ENCODE data around the gene CHI3L1. TPM values are rescaled to one million over a fixed set of nuclear protein-coding genes. Genes with fewer than 3 reads are reported as not detected.

CHI3L1 gene
- total and polyA plus RNA-seq, 11 donors = 0.15 to 27.1 (median 1.3) TPM; not detected in 1

DNA sequence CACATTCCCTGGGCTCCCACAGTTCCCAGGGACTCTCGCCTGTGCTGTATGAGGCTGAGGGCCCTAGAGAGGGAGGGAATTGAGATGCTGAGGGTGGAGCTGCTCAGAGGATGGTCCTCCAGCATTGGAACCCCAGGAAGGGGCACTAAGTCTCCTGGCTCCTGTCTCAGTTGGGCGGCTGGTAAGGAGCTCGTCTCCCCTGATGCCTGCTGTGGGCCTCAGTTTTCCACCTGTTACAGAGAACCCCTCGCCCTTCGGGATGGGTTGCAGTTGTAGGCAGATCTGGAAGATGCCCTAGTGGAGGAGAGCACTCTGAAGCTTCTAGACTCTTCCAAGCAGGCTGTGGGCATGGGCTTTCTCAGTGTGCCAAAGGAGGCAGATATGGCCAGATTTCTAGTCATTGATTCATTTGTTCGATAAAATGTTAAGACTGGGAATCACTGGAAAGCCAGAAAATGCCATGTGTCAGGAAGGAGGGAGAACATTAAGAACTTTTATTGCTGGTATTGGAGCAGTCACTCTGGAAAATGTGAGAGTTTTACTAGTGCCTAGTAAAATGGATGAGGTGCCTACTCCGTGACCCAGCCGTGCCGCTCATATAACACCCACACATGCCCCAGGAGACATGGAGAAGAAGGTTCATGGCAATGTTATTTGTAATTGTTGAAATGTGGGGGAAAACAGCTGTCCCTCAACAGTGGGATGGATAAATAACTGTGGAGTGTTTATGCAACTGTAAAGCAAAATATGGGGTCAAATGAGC is 10.1 kb downstream of the CHI3L1 start:
- WGBS, 4 donors = 86 to 97% (median 93%) methylated on average over 9 of the region's 9 CpGs
- no peak for ATAC-seq
- Histone ChIP-seq H3K9me3 (no peaks in the 10 kb centered on the region), H3K4me3 (no peak overlapping the region), H3K27ac (no peak overlapping the region), H3K27me3 (no peaks in the 10 kb centered on the region), H3K36me3 (no peaks in the 10 kb centered on the region), H3K4me1 (peaks cover 0 to 19% (median 0%) of the 10 kb centered on the region in 12 donors)
- TF ChIP-seq CTCF (IDR thresholded peaks at IDR 0.05) = no peak
- no peak for TF ChIP-seq POLR2A (IDR thresholded peaks at IDR 0.05)
- intact Hi-C loops (cut with DNase I) = no loop called here
- peak in 1 of 5 donors; percentile 38 for DNase-seq

DNA sequence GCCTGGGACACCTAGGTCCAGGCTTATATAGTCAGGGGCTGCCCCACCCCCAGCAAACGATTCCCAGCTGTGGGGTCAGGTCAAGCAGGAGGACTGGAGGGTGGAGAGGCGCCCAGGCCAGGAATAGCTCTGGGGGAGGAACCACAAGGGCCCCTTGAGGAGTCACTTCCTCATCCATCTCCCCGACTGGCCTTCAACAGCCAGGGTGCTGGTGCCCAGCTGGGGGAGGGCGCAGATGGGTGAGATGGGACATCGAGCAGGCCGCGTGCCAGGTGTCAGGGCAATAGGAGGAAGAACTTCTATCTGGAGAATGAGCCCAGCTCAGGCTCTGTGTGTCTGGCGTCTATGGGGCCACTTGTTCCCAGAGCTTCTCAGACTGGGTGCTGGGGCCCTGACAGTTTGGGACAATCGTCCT is 10.7 kb downstream of the CHI3L1 start:
- DNase-seq = peak in 4 of 5 donors; percentile 34 to 78 (median 46)
- Histone ChIP-seq H3K36me3 (no peaks in the 10 kb centered on the region), H3K4me1 (peaks cover 0 to 19% (median 0%) of the 10 kb centered on the region in 12 donors), H3K9me3 (no peaks in the 10 kb centered on the region), H3K4me3 (no peak overlapping the region), H3K27me3 (no peaks in the 10 kb centered on the region), H3K27ac (no peak overlapping the region)
- ATAC-seq = peak in 3 of 4 donors; percentile 34 to 52 (median 47)
- WGBS, 4 donors = 56 to 75% (median 64%) methylated on average over 6 to 9 of the region's 9 CpGs
- no peak for TF ChIP-seq CTCF (IDR thresholded peaks at IDR 0.05)
- no peak for TF ChIP-seq POLR2A (IDR thresholded peaks at IDR 0.05)
- intact Hi-C loops (cut with DNase I) = no loop called here

- DNase-seq = peak in 1 of 5 donors; percentile 45
- Histone ChIP-seq H3K27ac (no peak within 1 kb of the TSS), H3K4me1 (peaks cover 0 to 19% (median 0%) of the 10 kb centered on the region in 12 donors), H3K27me3 (no peaks in the 10 kb centered on the region), H3K4me3 (no peak within 1 kb of the TSS), H3K36me3 (no peaks in the 10 kb centered on the region), H3K9me3 (no peaks in the 10 kb centered on the region)
- ATAC-seq = no peak
- intact Hi-C loops (cut with DNase I) = no loop called here
- TF ChIP-seq CTCF (IDR thresholded peaks at IDR 0.05) = no peak
- TF ChIP-seq POLR2A (IDR thresholded peaks at IDR 0.05) = no peak
- WGBS, 4 donors = 14 to 83% (median 73%) methylated on average over 1 to 5 of the region's 5 CpGs
Measured at GRCh38 chr1:203175237-203175826, 11.2 kb downstream of the CHI3L1 start, which contains the start of gene MYBPH. MYBPH (minus strand) TSS chr1:203175826; CDS start chr1:203175755, 71 bp downstream.

DNA sequence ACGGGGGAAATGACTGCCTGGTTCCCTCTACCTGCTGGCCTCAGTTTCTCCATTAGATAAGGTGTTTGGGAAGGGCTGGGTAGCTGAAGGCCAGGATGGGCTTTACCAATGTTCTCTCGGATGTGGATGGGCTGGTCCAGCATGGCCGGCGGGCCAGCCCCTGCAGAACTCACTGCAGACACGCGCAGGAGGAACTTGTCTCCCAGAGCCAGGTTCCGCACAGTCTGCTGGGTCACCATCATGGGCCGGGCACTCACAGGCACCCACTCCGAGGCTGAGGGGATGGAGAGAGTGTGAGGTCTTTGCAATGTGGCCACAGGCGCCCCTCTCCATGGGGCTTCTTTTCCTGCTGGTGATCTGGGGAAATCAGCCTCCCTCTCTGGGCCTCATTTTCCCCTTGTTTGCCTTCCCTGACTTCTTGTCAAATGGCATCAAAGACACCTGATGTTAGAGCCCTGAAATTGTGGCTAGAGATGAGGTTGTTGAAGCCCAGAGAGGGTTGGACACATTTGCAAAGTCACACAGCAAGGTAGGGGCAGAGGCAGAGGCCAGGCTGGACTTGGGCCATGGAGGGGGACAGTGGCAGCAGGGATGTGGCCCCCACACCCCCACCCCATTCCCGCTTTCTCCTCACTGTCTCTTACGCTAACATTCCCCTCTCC is 12.0 kb downstream of the CHI3L1 start:
- Histone ChIP-seq H3K27ac (no peak overlapping the region), H3K36me3 (no peaks in the 10 kb centered on the region), H3K4me1 (peaks cover 0 to 19% (median 0%) of the 10 kb centered on the region in 12 donors), H3K9me3 (no peaks in the 10 kb centered on the region), H3K4me3 (no peak overlapping the region), H3K27me3 (no peaks in the 10 kb centered on the region)
- no peak for TF ChIP-seq POLR2A (IDR thresholded peaks at IDR 0.05)
- no peak for TF ChIP-seq CTCF (IDR thresholded peaks at IDR 0.05)
- peak in 1 of 5 donors; percentile 40 for DNase-seq
- intact Hi-C loops (cut with DNase I) = loop anchor here in 7 of 10 donors (5.0 kb wide), 4 partner anchors 43 to 137 kb away; no protein-coding TSS in a partner anchor
- no peak for ATAC-seq
- 86 to 91% (median 88%) methylated on average over 11 to 12 of the region's 12 CpGs for WGBS, 4 donors
